Measurements from ENCODE around the gene DNASE1L2.
"Not testable (repeated sequence)": the region's sequence is repeated elsewhere in the genome, so short reads cannot be mapped to it uniquely, and the experiment has no call there.

The DNASE1L2 gene

GRCh38 chr16:2235234-2235651 is 1.0 kb upstream of the DNASE1L2 start:
- no peak for DNase-seq (ENCODE audit: low spot score)
- no peak for TF ChIP-seq CTCF (IDR thresholded peaks at IDR 0.05; ENCODE audit: borderline replicate concordance, control extremely low read depth, extremely low read depth, insufficient read depth, missing control alignments)
- in situ Hi-C loops (cut with MboI; ENCODE audit: low sequenced_read_pairs, unreplicated experiment), result no loop called here

- no peak for DNase-seq (ENCODE audit: low spot score)
- in situ Hi-C loops (cut with MboI; ENCODE audit: low sequenced_read_pairs, unreplicated experiment), result no loop called here
- TF ChIP-seq CTCF (IDR thresholded peaks at IDR 0.05; ENCODE audit: borderline replicate concordance, control extremely low read depth, extremely low read depth, insufficient read depth, missing control alignments), result no peak
Observed at GRCh38 chr16:2235695-2236336, 428 bp upstream of the DNASE1L2 start.

- TF ChIP-seq CTCF (IDR thresholded peaks at IDR 0.05; ENCODE audit: borderline replicate concordance, control extremely low read depth, extremely low read depth, insufficient read depth, missing control alignments), result no peak
- in situ Hi-C loops (cut with MboI; ENCODE audit: low sequenced_read_pairs, unreplicated experiment), result no loop called here
- no peak for DNase-seq (ENCODE audit: low spot score)
Observed at GRCh38 chr16:2237102-2237482, 848 bp downstream of the DNASE1L2 start.

- no peak for DNase-seq (ENCODE audit: low spot score)
- TF ChIP-seq CTCF (IDR thresholded peaks at IDR 0.05; ENCODE audit: borderline replicate concordance, control extremely low read depth, extremely low read depth, insufficient read depth, missing control alignments), result no peak
- in situ Hi-C loops (cut with MboI; ENCODE audit: low sequenced_read_pairs, unreplicated experiment), result no loop called here
Observed at GRCh38 chr16:2237493-2238149, 1.4 kb downstream of the DNASE1L2 start.

- TF ChIP-seq CTCF (IDR thresholded peaks at IDR 0.05; ENCODE audit: borderline replicate concordance, control extremely low read depth, extremely low read depth, insufficient read depth, missing control alignments), result no peak
- no peak for DNase-seq (ENCODE audit: low spot score)
- in situ Hi-C loops (cut with MboI; ENCODE audit: low sequenced_read_pairs, unreplicated experiment), result no loop called here
Observed at GRCh38 chr16:2238150-2238837, 2.0 kb downstream of the DNASE1L2 start.

GRCh38 chr16:2238838-2239675 is 2.8 kb downstream of the DNASE1L2 start:
- no peak for TF ChIP-seq CTCF (IDR thresholded peaks at IDR 0.05; ENCODE audit: borderline replicate concordance, control extremely low read depth, extremely low read depth, insufficient read depth, missing control alignments)
- DNase-seq (ENCODE audit: low spot score), result no peak
- in situ Hi-C loops (cut with MboI; ENCODE audit: low sequenced_read_pairs, unreplicated experiment), result no loop called here

GRCh38 chr16:2240331-2240730 is 4.1 kb downstream of the DNASE1L2 start:
- DNase-seq (ENCODE audit: low spot score); in situ Hi-C loops (cut with MboI; ENCODE audit: low sequenced_read_pairs, unreplicated experiment): not testable (repeated sequence)
